Spleen (tissue), 13 donors: Measurements from ENCODE around the gene GNGT2. TPM values are rescaled to one million over a fixed set of nuclear protein-coding genes. Genes with fewer than 3 reads are reported as not detected.
A peak's percentile ranks its signal among the peaks of the same experiment; 100 is the strongest.

Experiments used
- DNase-seq: peaks from one replicate; pipeline ENCODE4 v3.0.0-alpha.2; 2020
- H3K27ac ChIP-seq, 8 donors: fragments of 200-600 bp; sonication (generic) in 7 of 8; 1 replicate in 4 of 8; 2 replicates in 4 of 8; pipeline versions ENCODE4 v1.5.0 to v1.8.0; 2016 to 2021; ENCODE audit warnings: inconsistent platforms in 4 of 8, mild to moderate bottlenecking in 4 of 8, moderate library complexity in 1 of 8
- H3K27me3 ChIP-seq, 7 donors: fragments of 200-600 bp; sonication (generic) in 6 of 7; replicated peaks in 1 of 7; 1 replicate in 4 of 7; 2 replicates in 3 of 7; pipeline versions ENCODE4 v1.5.0 to v1.8.0; 2016 to 2021; ENCODE audit warnings: inconsistent platforms in 3 of 7, mild to moderate bottlenecking in 1 of 7
- H3K36me3 ChIP-seq, 6 donors: fragments of 200-600 bp; sonication (generic) in 5 of 6; 1 replicate in 4 of 6; 2 replicates in 2 of 6; pipeline versions ENCODE4 v1.5.0 to v1.8.0; 2016 to 2021; ENCODE audit warnings: inconsistent platforms in 2 of 6
- H3K4me1 ChIP-seq, 6 donors: fragments of 200-600 bp; sonication (generic) in 5 of 6; 1 replicate in 3 of 6; 2 replicates in 3 of 6; pipeline versions ENCODE4 v1.5.0 to v1.8.0; 2016 to 2021; ENCODE audit warnings: inconsistent platforms in 3 of 6
- H3K4me3 ChIP-seq, 8 donors: fragments of 200-600 bp; sonication (generic) in 7 of 8; 1 replicate in 4 of 8; 2 replicates in 4 of 8; pipeline versions ENCODE4 v1.5.0 to v1.8.0; 2016 to 2021; ENCODE audit warnings: inconsistent platforms in 4 of 8, mild to moderate bottlenecking in 4 of 8, moderate library complexity in 2 of 8
- H3K9me3 ChIP-seq, 8 donors: fragments of 200-600 bp; sonication (generic) in 7 of 8; 1 replicate in 4 of 8; 2 replicates in 4 of 8; pipeline versions ENCODE4 v1.5.0 to v1.8.0; 2016 to 2021; ENCODE audit warnings: inconsistent platforms in 4 of 8
- CTCF ChIP-seq, 11 experiments: fragments of 200-600 bp in 7 of 11; fragments of 450-650 bp in 4 of 11; sonication (generic) in 4 of 11; IDR thresholded peaks in 8 of 11; conservative IDR thresholded peaks in 3 of 11; 1 replicate in 7 of 11; 2 replicates in 4 of 11; pipeline versions ENCODE4 v1.4.0 to v1.8.0; 2016 to 2021; ENCODE audit warnings: antibody characterized with exemption in 11 of 11, inconsistent platforms in 4 of 11, mild to moderate bottlenecking in 1 of 11
- POLR2A ChIP-seq, 3 donors: fragments of 450-650 bp; IDR thresholded peaks; one replicate each; pipeline ENCODE4 v1.5.1; 2017; ENCODE audit warnings: antibody characterized with exemption in 3 of 3, mild to moderate bottlenecking in 1 of 3
- POLR2AphosphoS5 ChIP-seq, 3 donors: sonication (generic); formaldehyde crosslinking; IDR thresholded peaks; one replicate each; pipeline ENCODE4 v1.5.1; 2017; ENCODE audit warnings: antibody characterized with exemption in 3 of 3
- WGBS, 5 donors: extraction: QIAGEN DNeasy Blood & Tissue Kit in 3 of 5; methylation state at CpG; one replicate each; pipeline versions ENCODE4 v1.1.5 to v1.1.7; 2013 to 2018; 5-methylcytosine and 5-hydroxymethylcytosine counted together
- intact Hi-C: fragments of 100-400 bp; cut with DNase I; formaldehyde crosslinking; loops from one replicate; pipeline ENCODE4 v1.15.0; 2023; ENCODE audit warnings: low total_unique reads
- long read RNA-seq, 2 donors: transcript quantifications; one replicate each; lab custom pipeline, GENCODE V29; 2026
- polyA plus RNA-seq, 3 donors: library from polyadenylated mRNA; stranded (reverse); fragments of 200-250 nt; gene quantifications; one replicate each; pipeline ENCODE4 v1.2.1, GENCODE V29; 2013
- total RNA-seq, 7 donors: library from RNA; depleted of rRNA in 3 of 7; stranded (reverse); fragments of >200 nt in 3 of 7; fragmentation: NEBNext Ultra II Directional in 4 of 7; extraction: Animal tissue kit (Norgen Biotek cat#: 25700) in 4 of 7; gene quantifications; one replicate each; pipeline versions ENCODE4 v1.1.0 to v1.2.1, GENCODE V29; 2016 to 2021
- donor health status: healthy with polysubstance abuse.
- donor health status: DM: no; HTN: no; CAD: no; lungs with moderate emphysema.
- donor health status: DM: no; HTN: no; CAD: no.
- donor health status: Bipolar disorder and iron deficiency.
- donor health status: healthy.
- donor health status: DM: no; HTN: no; CAD: no.
- donor health status: DM: yes; HTN: yes; CAD: no.

GNGT2 gene
- total RNA-seq (10 to 100 TPM; 17.2 to 32.9 (median 21.9) TPM), polyA plus RNA-seq (10 to 100 TPM; 22.7 to 42.9 (median 34.1) TPM)
- long read RNA-seq, donor 1, partial matches to known transcripts: 0 of 2 reads
- long read RNA-seq, donor 1, other reads (novel, unspliced or antisense): 0 of 2 reads
- long read RNA-seq, donor 2, partial matches to known transcripts: 0 of 2 reads
- long read RNA-seq, donor 2, other reads (novel, unspliced or antisense): 0 of 2 reads

- no peaks in the 10 kb centered on the region for H3K9me3 ChIP-seq
- peak within 1 kb of the TSS; percentile 58 to 88 (median 76) for H3K4me3 ChIP-seq
- 8 to 26% (median 13%) methylated on average over 21 to 22 of the region's 22 CpGs for WGBS, 5 donors
- peak in 2 of 3 donors; percentile 85 to 95 for TF ChIP-seq POLR2A (IDR thresholded peaks at IDR 0.05)
- no peak for TF ChIP-seq CTCF (IDR thresholded peaks at IDR 0.05 in 8 of 11, conservative IDR thresholded peaks at IDR 0.05 in 3 of 11)
- TF ChIP-seq POLR2AphosphoS5 (IDR thresholded peaks at IDR 0.05): peak; percentile 82 to 97 (median 96)
- DNase-seq: peak; percentile 91
- H3K4me1 ChIP-seq: peaks cover 41 to 86% (median 76%) of the 10 kb centered on the region in 6 donors
- intact Hi-C loops: no loop called here
- peak within 1 kb of the TSS; percentile 71 to 94 (median 87) for H3K27ac ChIP-seq
- H3K27me3 ChIP-seq: no peaks in the 10 kb centered on the region
- H3K36me3 ChIP-seq: peaks cover 0 to 29% (median 0%) of the 10 kb centered on the region in 6 donors
Observed at GRCh38 chr17:49210158-49211029, at the start of gene GNGT2, which contains the start of gene ABI3. Gene GNGT2, minus strand, starts transcription at chr17:49210574. Its CDS starts 3,152 bp downstream, at chr17:49207422. Gene ABI3, plus strand, starts transcription at chr17:49210707. Its CDS starts 18 bp downstream, at chr17:49210725.

- intact Hi-C loops: no loop called here
- Histone ChIP-seq H3K36me3 (no peaks in the 10 kb centered on the region), H3K4me1 (peaks cover 0 to 32% (median 12%) of the 10 kb centered on the region in 6 donors), H3K27ac (peak overlapping the region in 7 of 8 donors; percentile 29 to 93 (median 81)), H3K27me3 (peaks cover 0 to 22% (median 0%) of the 10 kb centered on the region in 7 donors), H3K9me3 (no peaks in the 10 kb centered on the region), H3K4me3 (peak overlapping the region; percentile 35 to 74 (median 47))
- TF ChIP-seq POLR2A (IDR thresholded peaks at IDR 0.05) (no peak), POLR2AphosphoS5 (IDR thresholded peaks at IDR 0.05) (peak in 1 of 3 donors; percentile 30)
- 3 to 9% (median 8%) methylated on average over 10 of the region's 10 CpGs for WGBS, 5 donors
- no peak for DNase-seq
Observed at GRCh38 chr17:49259663-49260010, 49.3 kb upstream of the GNGT2 start.

- Histone ChIP-seq H3K36me3 (no peaks in the 10 kb centered on the region), H3K27ac (no peak overlapping the region), H3K4me3 (no peak overlapping the region), H3K27me3 (peaks cover 0 to 22% (median 0%) of the 10 kb centered on the region in 7 donors), H3K9me3 (no peaks in the 10 kb centered on the region), H3K4me1 (peaks cover 0 to 32% (median 12%) of the 10 kb centered on the region in 6 donors)
- WGBS, 5 donors: 75 to 90% (median 79%) methylated on average over 3 of the region's 3 CpGs
- DNase-seq: no peak
- intact Hi-C loops: no loop called here
- no peak for TF ChIP-seq POLR2AphosphoS5 (IDR thresholded peaks at IDR 0.05)
- no peak for TF ChIP-seq POLR2A (IDR thresholded peaks at IDR 0.05)
- TF ChIP-seq CTCF (IDR thresholded peaks at IDR 0.05 in 8 of 11, conservative IDR thresholded peaks at IDR 0.05 in 3 of 11): no peak
Observed at GRCh38 chr17:49258394-49258793, 48.0 kb upstream of the GNGT2 start.

GRCh38 chr17:49255125-49255524 is 44.8 kb upstream of the GNGT2 start:
- no peaks in the 10 kb centered on the region for H3K9me3 ChIP-seq
- peaks cover 0 to 46% (median 5%) of the 10 kb centered on the region in 6 donors for H3K4me1 ChIP-seq
- H3K36me3 ChIP-seq: no peaks in the 10 kb centered on the region
- WGBS, 5 donors: 54 to 70% (median 67%) methylated on average over 5 of the region's 5 CpGs
- H3K27me3 ChIP-seq: peaks cover 0 to 7% (median 0%) of the 10 kb centered on the region in 7 donors
- no peak overlapping the region for H3K4me3 ChIP-seq
- DNase-seq: no peak
- peak overlapping the region in 1 of 8 donors; percentile 28 for H3K27ac ChIP-seq
- intact Hi-C loops: no loop called here
- TF ChIP-seq POLR2AphosphoS5 (IDR thresholded peaks at IDR 0.05): no peak
- no peak for TF ChIP-seq POLR2A (IDR thresholded peaks at IDR 0.05)
- TF ChIP-seq CTCF (IDR thresholded peaks at IDR 0.05 in 8 of 11, conservative IDR thresholded peaks at IDR 0.05 in 3 of 11): no peak
